Mesenchymal stem cell (in vitro differentiated cells and primary cell): ENCODE results near the gene CCT8L2.
"Not testable (repeated sequence)": the region's sequence is repeated elsewhere in the genome, so short reads cannot be mapped to it uniquely, and the experiment has no call there.

Experiments used
- DNase-seq: peaks from one replicate; pipeline ENCODE4 v3.0.0-alpha.2; 2013
- H2AFZ ChIP-seq: one replicate; pipeline ENCODE4 v1.6.1; 2013; ENCODE audit warnings: low read depth, mild to moderate bottlenecking, control low read depth, inconsistent platforms, low read length, moderate library complexity
- H2AK5ac ChIP-seq: 2 replicates; pipeline ENCODE4 v1.6.1; 2013; ENCODE audit warnings: low read length, moderate library complexity, mild to moderate bottlenecking, inconsistent platforms; ENCODE audit not compliant: severe bottlenecking
- H2BK120ac ChIP-seq: one replicate; pipeline ENCODE4 v1.6.1; 2013; ENCODE audit warnings: low read depth, mild to moderate bottlenecking, inconsistent platforms, low read length, moderate library complexity
- H2BK12ac ChIP-seq, 2 experiments: one replicate each; pipeline ENCODE4 v1.6.1; 2013; ENCODE audit warnings: inconsistent platforms in 2 of 2, low read length in 2 of 2, mild to moderate bottlenecking in 2 of 2, moderate library complexity in 2 of 2, control low read depth in 1 of 2
- H2BK15ac ChIP-seq: one replicate; pipeline ENCODE4 v1.6.1; 2013; ENCODE audit warnings: mild to moderate bottlenecking, low read depth, inconsistent platforms; ENCODE audit not compliant: poor library complexity, severe bottlenecking
- H2BK5ac ChIP-seq: 2 replicates; pipeline ENCODE4 v1.6.1; 2013; ENCODE audit warnings: low read depth, mild to moderate bottlenecking, low read length, control low read depth, inconsistent platforms; ENCODE audit not compliant: poor library complexity, severe bottlenecking
- H3K14ac ChIP-seq, 2 experiments: one replicate each; pipeline ENCODE4 v1.6.1; 2013; ENCODE audit warnings: inconsistent platforms in 2 of 2, low read length in 2 of 2, control low read depth in 1 of 2, mild to moderate bottlenecking in 1 of 2, moderate library complexity in 1 of 2
- H3K18ac ChIP-seq, 2 experiments: one replicate each; pipeline ENCODE4 v1.6.1; 2013; ENCODE audit warnings: inconsistent platforms in 2 of 2, low read length in 2 of 2, control low read depth in 1 of 2, low read depth in 1 of 2, mild to moderate bottlenecking in 1 of 2
- H3K23ac ChIP-seq, 2 experiments: one replicate each; pipeline ENCODE4 v1.6.1; 2013; ENCODE audit warnings: inconsistent platforms in 2 of 2, low read length in 2 of 2, mild to moderate bottlenecking in 2 of 2, moderate library complexity in 2 of 2, control low read depth in 1 of 2
- H3K27ac ChIP-seq: 2 replicates; pipeline ENCODE4 v1.5.1; 2013; ENCODE audit warnings: mild to moderate bottlenecking, moderate library complexity, low read length, control low read depth, inconsistent platforms; ENCODE audit not compliant: poor library complexity, severe bottlenecking
- H3K27me3 ChIP-seq, 2 experiments: 2 replicates each; pipeline versions ENCODE4 v1.6.1 to v1.7.0; 2013; ENCODE audit warnings: low read length in 2 of 2, mild to moderate bottlenecking in 2 of 2, moderate library complexity in 2 of 2, control low read depth in 1 of 2, inconsistent platforms in 1 of 2; ENCODE audit not compliant: control insufficient read depth in 1 of 2, insufficient read depth in 1 of 2
- H3K36me3 ChIP-seq, 2 experiments: 2 replicates each; pipeline versions ENCODE4 v1.6.1 to v1.7.0; 2013; ENCODE audit warnings: low read length in 2 of 2, control low read depth in 1 of 2, inconsistent platforms in 1 of 2, low read depth in 1 of 2, mild to moderate bottlenecking in 1 of 2; ENCODE audit not compliant: insufficient read depth in 2 of 2, control insufficient read depth in 1 of 2
- H3K4ac ChIP-seq, 2 experiments: one replicate each; pipeline ENCODE4 v1.6.1; 2013; ENCODE audit warnings: inconsistent platforms in 2 of 2, low read length in 2 of 2, mild to moderate bottlenecking in 2 of 2, moderate library complexity in 2 of 2, control low read depth in 1 of 2, low read depth in 1 of 2
- H3K4me1 ChIP-seq: 2 replicates; pipeline ENCODE4 v1.6.1; 2013; ENCODE audit warnings: low read depth, low read length, control low read depth; ENCODE audit not compliant: control insufficient read depth, insufficient read depth
- H3K4me2 ChIP-seq: 2 replicates; pipeline ENCODE4 v1.6.1; 2013; ENCODE audit warnings: low read length, mild to moderate bottlenecking, inconsistent platforms; ENCODE audit not compliant: poor library complexity, severe bottlenecking
- H3K4me3 ChIP-seq, 2 experiments: 2 replicates each; pipeline versions ENCODE4 v1.5.1 to v1.7.0; 2013; ENCODE audit warnings: low read length in 2 of 2, mild to moderate bottlenecking in 2 of 2, control low read depth in 1 of 2, low read depth in 1 of 2; ENCODE audit not compliant: insufficient read depth in 1 of 2
- H3K79me1 ChIP-seq: replicated peaks from 2 replicates; pipeline ENCODE4 v1.6.1; 2013; ENCODE audit warnings: mild to moderate bottlenecking, control low read depth, low read length, inconsistent platforms; ENCODE audit not compliant: poor library complexity, severe bottlenecking
- H3K9ac ChIP-seq: 2 replicates; pipeline ENCODE4 v1.7.0; 2013; ENCODE audit warnings: mild to moderate bottlenecking, low read length, moderate library complexity
- H3K9me3 ChIP-seq: 2 replicates; pipeline ENCODE4 v1.7.0; 2013; ENCODE audit warnings: mild to moderate bottlenecking, low read length; ENCODE audit not compliant: control insufficient read depth
- H4K8ac ChIP-seq: one replicate; pipeline ENCODE4 v1.6.1; 2013; ENCODE audit warnings: inconsistent platforms, mild to moderate bottlenecking, low read length, moderate library complexity
- H4K91ac ChIP-seq: one replicate; pipeline ENCODE4 v1.6.1; 2013; ENCODE audit warnings: mild to moderate bottlenecking, low read length, inconsistent platforms
- WGBS: methylation state at CpG from one replicate; pipeline ENCODE4 v1.1.7; 2013; ENCODE audit warnings: mixed read lengths; 5-methylcytosine and 5-hydroxymethylcytosine counted together

The CCT8L2 gene

DNA sequence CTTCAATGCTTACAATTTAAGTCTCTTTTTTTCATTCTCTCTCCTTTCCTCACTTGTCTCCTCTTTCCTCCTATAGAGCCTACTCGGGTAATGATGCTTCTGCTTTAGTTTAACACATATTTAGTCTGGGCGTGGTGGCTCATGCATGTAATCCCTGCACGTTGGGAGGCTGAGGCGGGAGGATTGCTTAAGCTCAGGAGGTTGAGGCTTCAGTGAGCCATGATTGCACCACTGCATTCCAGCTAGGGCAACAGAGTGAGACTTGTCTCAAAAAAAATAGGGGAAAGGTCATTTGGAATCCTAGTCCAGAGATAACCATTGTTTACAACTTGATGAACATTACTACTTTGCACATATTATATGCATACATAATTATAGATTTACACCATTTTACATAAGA lies 1.4 kb upstream of the CCT8L2 start:
- H2AFZ ChIP-seq, result no peak overlapping the region
- no peaks in the 10 kb centered on the region for H3K79me1 ChIP-seq
- H3K27me3 ChIP-seq, result no peaks in the 10 kb centered on the region
- no peak overlapping the region for H3K27ac ChIP-seq
- no peaks in the 10 kb centered on the region for H3K36me3 ChIP-seq
- no peaks in the 10 kb centered on the region for H3K4me1 ChIP-seq
- H3K4ac ChIP-seq, result no peak overlapping the region
- no peak overlapping the region for H2BK15ac ChIP-seq
- no peak overlapping the region for H2BK5ac ChIP-seq
- H3K4me3 ChIP-seq, result no peak overlapping the region
- no peak overlapping the region for H3K9ac ChIP-seq
- no peak overlapping the region for H3K4me2 ChIP-seq
- WGBS, result 62% methylated on average over 4 of the region's 4 CpGs
- H3K9me3 ChIP-seq, result no peaks in the 10 kb centered on the region
- no peak overlapping the region for H3K23ac ChIP-seq
- no peak overlapping the region for H2BK12ac ChIP-seq
- H4K91ac ChIP-seq, result no peak overlapping the region
- H2AK5ac ChIP-seq, result no peak overlapping the region
- DNase-seq, result no peak
- H3K18ac ChIP-seq, result no peak overlapping the region
- no peak overlapping the region for H3K14ac ChIP-seq
- no peak overlapping the region for H4K8ac ChIP-seq
- H2BK120ac ChIP-seq, result no peak overlapping the region

DNA sequence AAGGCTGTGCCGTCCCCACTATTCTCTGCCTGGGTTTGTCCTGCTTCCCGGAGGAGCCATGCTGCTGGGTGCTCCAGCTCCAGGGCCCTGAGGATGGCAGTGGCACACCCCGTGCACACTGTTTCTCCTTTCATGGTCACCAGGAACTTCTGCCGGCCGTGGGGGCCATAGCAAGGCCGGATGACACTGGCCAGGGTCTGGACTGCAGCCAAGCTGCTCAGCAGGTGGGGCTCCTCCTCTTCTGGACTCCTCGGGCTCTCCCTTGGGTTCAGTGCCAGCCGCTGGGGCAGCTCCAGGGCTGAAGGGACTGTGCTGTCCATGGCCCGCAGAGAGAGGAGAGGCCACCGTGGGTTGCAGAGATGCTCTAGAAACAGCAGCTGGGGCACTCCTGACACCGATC lies 379 bp downstream of the CCT8L2 start:
- WGBS, result 78% methylated on average over 11 of the region's 11 CpGs

DNA sequence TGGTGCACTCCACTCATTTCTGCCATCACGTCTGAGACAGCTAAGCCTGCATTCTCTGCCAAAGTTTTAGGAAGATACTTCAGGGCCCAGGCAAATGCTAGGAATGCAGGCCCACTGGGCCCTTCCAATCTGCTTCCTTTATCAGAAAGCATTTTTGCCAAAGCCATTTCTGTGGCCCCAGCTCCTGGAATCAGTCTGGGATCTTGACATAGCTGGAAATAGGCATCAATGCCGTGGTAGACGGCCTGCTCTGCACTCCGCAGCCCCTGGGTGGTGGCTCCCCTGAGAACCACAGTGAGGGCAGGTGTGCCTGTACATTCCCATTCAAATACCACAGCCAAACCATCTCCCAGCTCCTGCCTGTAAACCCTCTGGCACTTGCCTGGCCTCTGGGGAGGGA lies 1.5 kb downstream of the CCT8L2 start:
- DNase-seq, H4K91ac ChIP-seq, H3K18ac ChIP-seq, H3K27me3 ChIP-seq, H3K4ac ChIP-seq, H3K4me1 ChIP-seq, H3K23ac ChIP-seq, H2BK15ac ChIP-seq, H3K9me3 ChIP-seq, H4K8ac ChIP-seq, H3K4me2 ChIP-seq, H2BK12ac ChIP-seq, H3K4me3 ChIP-seq, H3K14ac ChIP-seq, H2BK120ac ChIP-seq, H3K79me1 ChIP-seq, H2AFZ ChIP-seq, H2BK5ac ChIP-seq, H3K27ac ChIP-seq, H3K36me3 ChIP-seq, H3K9ac ChIP-seq, H2AK5ac ChIP-seq: not testable (repeated sequence)
- 79% methylated on average over 4 of the region's 4 CpGs for WGBS

More for the DNA sequence above, 379 bp downstream of the CCT8L2 start:
- H2BK120ac ChIP-seq, DNase-seq, H2AK5ac ChIP-seq, H3K4ac ChIP-seq, H4K91ac ChIP-seq, H3K27ac ChIP-seq, H2BK5ac ChIP-seq, H3K79me1 ChIP-seq, H4K8ac ChIP-seq, H3K9me3 ChIP-seq, H3K23ac ChIP-seq, H2AFZ ChIP-seq, H3K27me3 ChIP-seq, H3K4me3 ChIP-seq, H2BK15ac ChIP-seq, H3K9ac ChIP-seq, H3K4me2 ChIP-seq, H3K14ac ChIP-seq, H3K36me3 ChIP-seq, H3K18ac ChIP-seq, H2BK12ac ChIP-seq, H3K4me1 ChIP-seq: not testable (repeated sequence)

DNA sequence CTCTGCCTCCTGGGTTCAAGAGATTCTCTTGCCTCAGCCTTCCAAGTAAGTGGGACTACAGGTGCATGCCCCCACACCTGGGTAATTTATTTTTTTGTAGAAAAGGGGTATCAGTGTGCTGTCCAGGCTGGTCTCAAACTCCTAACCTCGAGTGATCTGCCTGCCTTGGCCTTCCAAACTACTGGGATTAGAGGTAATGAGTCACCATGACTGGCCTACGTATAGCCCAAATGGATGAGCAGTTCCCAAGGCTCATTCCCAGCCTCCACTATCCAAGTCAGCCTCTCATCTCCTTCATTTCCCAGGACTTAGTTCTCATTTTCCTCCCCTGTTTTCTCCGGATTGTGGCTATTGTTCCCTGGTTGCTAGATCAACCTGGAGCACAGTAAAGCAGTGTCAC lies 5.6 kb downstream of the CCT8L2 start:
- H2AK5ac ChIP-seq, result no peak overlapping the region
- H3K14ac ChIP-seq, result no peak overlapping the region
- no peak overlapping the region for H3K23ac ChIP-seq
- H2BK5ac ChIP-seq, result no peak overlapping the region
- no peak overlapping the region for H3K9ac ChIP-seq
- no peaks in the 10 kb centered on the region for H3K36me3 ChIP-seq
- H3K18ac ChIP-seq, result no peak overlapping the region
- H3K27me3 ChIP-seq, result no peaks in the 10 kb centered on the region
- H2AFZ ChIP-seq, result no peak overlapping the region
- no peak overlapping the region for H3K4me2 ChIP-seq
- WGBS, result 38% methylated on average over 3 of the region's 3 CpGs
- no peak overlapping the region for H4K91ac ChIP-seq
- no peaks in the 10 kb centered on the region for H3K9me3 ChIP-seq
- no peak overlapping the region for H3K4ac ChIP-seq
- no peak overlapping the region for H3K4me3 ChIP-seq
- no peak overlapping the region for H2BK15ac ChIP-seq
- H3K27ac ChIP-seq, result no peak overlapping the region
- no peak overlapping the region for H4K8ac ChIP-seq
- H2BK120ac ChIP-seq, result no peak overlapping the region
- no peaks in the 10 kb centered on the region for H3K4me1 ChIP-seq
- no peaks in the 10 kb centered on the region for H3K79me1 ChIP-seq
- no peak for DNase-seq
- H2BK12ac ChIP-seq, result no peak overlapping the region
